ENCODE measurements around the gene TEX14.
A peak's percentile ranks its signal among the peaks of the same experiment; 100 is the strongest.

The TEX14 gene

DNA sequence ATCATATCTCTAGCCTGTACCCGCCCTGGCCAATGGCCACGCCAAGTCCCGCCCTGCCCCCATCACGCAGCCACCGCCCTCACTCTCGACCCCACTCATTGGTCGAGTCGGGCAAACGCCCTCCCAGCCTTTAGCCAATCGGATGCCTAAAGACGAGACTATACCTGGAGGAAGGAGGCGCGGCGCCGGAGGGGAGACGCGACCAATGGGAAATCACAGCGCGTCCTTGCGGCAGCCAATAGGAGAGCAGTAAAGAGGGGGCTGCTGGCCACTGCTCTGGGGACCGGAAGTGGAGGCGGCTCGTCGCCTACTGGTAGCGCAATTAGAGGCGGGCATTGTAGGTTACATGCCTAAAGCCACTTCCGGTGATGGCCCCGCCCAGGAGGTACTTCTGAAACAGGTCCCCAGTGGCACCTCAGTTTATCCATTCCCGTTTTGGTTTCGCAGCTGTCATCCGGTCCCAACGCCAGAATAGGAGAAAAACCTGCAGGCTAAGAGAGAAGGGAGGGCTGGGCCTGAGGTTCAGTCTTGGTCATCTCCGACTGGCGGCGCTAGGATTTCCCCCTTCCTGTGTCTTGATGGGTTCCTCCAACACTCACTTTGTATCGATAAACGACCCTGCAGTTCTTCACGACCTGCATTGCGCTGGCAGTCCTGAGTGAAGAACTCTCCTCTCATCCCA is 173.8 kb downstream of the TEX14 start:
- peak; percentile 100 for DNase-seq

DNA sequence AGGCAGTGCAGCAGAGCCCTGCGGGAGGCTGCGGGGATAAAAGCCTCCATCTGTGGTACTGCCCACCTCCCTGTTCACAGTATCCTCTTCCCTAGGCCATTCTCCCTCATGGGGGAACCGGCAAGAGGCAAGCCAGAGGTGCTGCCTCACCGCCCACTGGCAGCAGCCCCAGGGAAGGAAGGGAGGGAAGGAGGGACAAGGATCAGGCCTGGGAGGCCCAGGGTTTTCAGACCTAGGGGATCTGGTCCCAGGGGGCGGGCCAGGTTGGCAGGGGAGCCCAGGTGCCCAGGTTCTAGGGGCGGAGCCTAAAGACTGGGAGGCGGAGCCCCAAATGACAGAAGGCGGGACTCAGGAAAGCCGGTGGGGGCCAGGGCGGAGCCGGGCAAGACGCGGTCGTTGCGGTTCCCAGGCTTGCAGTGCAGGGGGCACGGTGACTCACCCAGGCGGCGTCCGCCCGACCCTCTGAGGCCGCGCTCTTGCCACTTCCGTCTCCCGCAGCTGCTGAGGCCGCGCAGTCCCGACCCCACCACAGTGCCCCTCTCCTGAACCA is 174.4 kb downstream of the TEX14 start:
- no peak for DNase-seq

DNA sequence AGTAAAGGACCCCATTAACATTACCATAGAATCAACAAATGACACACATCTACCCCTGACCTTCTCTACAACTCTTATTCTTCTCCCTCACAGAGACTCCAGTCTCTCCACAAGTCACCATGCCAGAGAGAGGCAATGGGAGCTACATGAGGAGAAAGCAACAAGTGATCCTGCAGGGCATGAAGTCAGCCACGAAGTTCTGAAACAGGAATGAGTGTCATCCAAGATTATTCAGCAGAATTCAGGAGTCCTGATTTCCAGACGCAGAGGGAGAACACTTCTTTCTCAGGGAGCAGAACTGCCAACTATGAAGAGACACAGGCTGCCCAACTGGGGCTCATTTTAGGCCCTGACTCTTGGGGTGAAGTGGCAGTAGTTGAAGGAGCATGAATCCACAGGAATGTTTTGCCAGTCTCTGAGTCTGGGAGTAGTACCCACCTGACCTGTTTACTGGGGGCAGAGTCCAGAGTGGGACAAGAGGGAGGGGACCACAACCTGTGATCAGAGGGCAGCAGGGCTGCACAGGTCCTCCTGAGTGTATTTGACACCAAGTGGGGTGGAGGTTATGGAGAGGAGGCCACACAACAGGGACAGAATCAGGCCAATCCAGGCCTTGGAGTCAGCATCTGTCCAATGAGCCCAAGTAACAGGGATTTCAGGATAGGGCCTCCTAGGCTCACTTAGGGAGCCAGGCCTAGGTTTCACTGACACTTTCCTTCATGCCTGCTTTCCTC is 175.0 kb downstream of the TEX14 start:
- no peak for DNase-seq

DNA sequence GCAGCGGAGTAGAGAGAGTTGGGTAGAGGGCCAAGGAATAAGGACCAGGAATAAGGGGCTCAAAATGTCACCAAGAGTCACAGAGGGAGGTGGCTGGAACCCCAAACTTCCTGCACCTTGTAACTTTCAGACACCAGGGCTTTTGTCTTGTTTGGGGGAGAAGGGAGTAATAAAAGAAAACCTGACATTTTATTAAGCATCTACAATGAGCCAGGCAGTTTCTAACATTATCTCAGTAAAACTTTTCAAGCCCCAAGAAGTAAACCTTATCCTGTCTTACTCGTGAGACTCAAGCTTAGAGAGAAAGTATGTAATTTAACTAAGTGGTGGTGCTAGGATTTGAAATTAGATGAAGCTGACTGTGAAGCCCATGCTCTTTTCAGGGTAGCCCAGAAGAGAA is 176.6 kb downstream of the TEX14 start:
- no peak for DNase-seq

DNA sequence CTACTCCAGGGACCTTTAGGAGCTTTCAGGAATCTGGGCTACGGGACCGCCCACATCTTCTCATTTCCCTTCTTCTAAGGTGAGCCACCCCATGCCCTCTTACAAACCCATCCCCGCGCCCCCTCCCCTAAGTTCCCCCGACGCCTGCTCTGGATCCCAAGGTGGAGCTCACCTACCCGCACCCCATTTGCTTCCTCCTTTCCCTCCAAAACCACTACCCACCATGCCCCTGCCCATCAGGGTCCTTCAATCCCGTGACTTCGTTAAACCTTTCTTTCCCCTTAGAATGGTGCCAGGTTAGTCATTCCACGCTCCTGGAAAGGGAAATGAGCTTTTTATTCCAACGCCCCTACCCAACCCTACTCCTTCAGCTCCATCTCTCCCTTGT is 177.1 kb downstream of the TEX14 start:
- DNase-seq, result no peak

DNA sequence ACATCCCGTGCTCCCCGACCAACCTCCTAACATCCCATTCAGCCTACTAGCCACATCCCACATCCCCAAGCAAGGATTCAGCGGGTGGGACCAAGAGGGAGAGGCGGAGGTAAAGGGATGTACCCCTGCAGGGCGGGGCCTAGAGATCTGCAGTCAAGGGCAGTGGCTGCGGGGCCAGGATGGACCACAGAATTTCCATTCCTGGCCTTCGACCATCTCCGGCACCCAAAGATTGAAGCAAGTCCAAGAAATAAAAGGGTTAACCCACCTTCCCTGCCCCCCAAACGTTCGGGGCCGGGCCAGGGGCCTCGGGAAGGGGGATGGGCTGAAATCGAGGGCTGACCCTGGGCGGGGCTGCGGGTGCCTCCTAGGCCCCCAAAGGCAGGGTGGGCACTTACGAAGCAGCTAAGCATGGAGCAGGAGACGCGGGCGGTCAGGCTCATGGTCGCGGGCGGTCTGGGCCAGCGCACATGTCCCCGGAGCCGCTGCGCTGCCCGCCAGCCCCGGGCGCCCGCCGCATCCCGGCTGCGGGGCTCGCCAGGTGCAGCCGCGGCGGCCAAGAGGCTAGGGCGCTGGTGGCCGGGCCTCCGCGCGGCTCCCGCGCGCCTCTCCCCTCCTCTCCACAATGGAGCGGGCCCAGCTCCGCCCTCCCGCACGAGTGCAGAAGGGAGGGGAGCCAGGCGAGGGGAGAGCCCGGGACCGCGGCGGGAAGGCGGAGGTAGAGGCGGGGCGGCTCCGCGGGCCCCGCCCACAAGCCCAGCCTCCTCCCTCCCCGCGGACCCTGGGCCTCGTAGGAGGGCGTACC is 177.7 kb downstream of the TEX14 start, which contains the start of gene MTMR4:
Gene MTMR4, minus strand, starts transcription at position 674 of the 805 bp plus-strand sequence. Its CDS starts 231 bp downstream, at position 443.
- peak; percentile 85 for DNase-seq

DNA sequence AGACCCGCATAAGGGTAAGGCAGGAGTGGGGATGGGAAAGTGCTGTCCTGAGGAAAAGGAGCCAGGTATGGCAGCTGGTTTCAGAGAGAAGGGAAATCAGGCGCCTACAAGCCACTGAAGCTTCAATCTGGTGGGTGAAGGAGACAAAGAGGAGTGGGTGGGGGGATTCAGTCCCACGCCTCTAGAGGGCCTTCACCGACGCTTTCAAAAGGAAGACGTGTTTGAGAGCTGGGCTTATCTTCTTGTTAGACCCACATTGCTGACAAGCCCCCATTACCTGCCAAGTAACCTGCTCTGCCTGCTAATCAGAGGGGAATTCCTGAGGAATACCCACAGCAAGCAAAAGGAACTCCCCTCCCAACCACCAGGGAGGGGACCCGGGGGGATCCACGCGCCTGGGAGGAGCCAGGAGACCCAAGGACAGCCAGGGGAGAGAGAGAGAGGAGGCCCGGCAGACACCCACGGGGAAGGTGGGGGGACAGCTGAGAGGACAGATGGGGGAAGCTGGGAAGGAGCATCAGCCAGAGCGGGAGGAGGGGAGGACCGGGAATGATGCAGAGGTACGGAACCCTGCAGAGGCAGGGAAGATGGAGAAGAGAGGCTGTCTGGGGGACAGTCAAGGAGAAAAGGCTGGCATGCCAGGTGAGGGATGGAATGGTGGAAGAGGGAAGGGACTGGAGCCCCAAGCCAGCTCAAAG is 178.4 kb downstream of the TEX14 start:
- DNase-seq, result no peak

DNA sequence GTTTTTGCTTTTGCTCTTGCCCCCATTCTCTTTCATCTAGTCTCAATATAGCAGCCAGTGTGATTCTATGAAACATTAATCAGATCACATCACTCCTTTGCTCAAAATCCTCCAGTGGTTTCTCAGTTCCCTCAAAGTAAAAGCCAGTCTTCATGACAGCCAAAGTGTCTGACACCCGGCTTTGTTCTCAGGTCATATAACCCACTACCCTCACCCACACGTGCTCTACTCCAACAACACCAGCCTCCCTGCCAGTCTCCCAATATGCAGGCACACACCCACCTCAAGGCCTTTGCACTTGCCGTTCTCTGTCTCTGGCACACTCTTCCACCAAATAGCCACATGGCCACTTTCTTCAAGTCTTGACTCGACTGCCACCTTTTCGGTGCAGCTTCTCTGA is 181.8 kb downstream of the TEX14 start:
- no peak for DNase-seq

DNA sequence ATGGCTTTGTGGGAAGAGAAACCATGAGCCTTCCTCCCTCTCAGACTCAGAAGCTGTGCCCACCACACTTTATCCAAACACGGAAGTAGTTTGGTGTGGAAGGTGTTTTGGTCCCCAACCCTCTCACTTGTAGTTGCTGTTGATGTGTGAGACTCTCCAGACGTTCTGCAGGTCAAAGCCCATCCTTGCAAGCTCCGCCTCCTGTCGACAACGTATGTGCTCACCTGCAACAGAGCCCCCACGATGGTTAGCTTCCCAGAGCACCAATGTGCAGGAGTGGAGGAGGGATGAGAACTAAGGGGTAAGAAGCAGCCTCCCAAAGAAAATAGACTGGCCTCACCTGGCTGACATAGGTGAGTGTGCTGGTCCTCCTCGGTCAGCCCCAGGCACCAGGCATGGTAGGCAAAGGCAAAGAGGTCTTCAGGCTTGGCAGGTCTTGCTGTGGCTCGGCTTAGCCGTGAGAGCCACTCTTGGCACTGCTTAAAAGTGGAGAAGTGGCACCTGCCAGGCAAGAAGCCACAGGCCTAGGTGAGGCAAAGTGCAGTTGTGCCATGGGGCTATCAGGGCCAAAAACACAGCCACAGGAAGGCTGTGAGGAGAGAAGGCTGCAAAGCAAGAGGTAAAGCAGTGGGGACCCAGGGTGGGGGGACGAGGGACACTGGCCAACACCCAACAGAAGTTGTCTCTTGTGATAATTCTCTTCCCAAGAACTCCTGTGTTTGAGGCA is 183.3 kb downstream of the TEX14 start:
- DNase-seq, result no peak

DNA sequence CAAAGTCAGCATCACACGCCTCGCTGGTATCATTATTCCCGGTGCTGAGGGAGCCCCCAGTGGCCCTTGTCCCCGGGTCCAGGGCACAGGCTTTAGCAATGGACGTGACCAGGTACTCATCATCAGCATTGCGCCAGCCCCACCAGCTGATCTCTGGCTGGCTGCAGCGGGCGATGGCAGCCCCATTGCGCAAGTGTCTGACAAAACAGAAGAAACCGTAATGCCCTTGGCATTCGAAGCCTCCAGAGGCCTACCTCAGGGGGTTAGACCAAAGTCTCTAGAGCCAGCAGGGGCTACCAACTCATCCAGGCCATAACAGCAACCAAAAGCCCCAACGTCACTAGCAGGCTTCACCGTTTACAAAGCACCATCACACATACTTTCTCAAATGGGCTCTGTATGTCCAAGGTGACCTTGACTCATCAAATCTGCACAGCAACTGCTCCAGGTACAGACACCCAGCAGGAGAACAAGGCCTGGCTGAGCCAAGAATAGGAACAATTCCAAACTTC is 184.7 kb downstream of the TEX14 start:
- no peak for DNase-seq

Data from NCI-H510A (cell line).